Hepatocyte (in vitro differentiated cells): ENCODE measurements around the gene UHRF2. TPM values are rescaled to one million over a fixed set of nuclear protein-coding genes. Genes with fewer than 3 reads are reported as not detected.

Experiments used
- DNase-seq: peaks from one replicate; pipeline ENCODE4 v3.0.0-alpha.2; 2016; ENCODE audit warnings: low spot score
- H2AFZ ChIP-seq: fragments of 200-600 bp; sonication (generic); 2 replicates; pipeline ENCODE4 v1.6.0; 2016; ENCODE audit warnings: antibody characterized with exemption, mild to moderate bottlenecking
- H3K27ac ChIP-seq: fragments of 200-600 bp; sonication (generic); 2 replicates; pipeline ENCODE4 v1.5.1; 2016; ENCODE audit warnings: mild to moderate bottlenecking
- H3K27me3 ChIP-seq: fragments of 200-600 bp; sonication (generic); 2 replicates; pipeline ENCODE4 v1.6.1; 2016
- H3K36me3 ChIP-seq: fragments of 200-600 bp; sonication (generic); replicated peaks from 2 replicates; pipeline ENCODE4 v1.5.1; 2016; ENCODE audit warnings: low read depth; ENCODE audit not compliant: insufficient read depth
- H3K4me1 ChIP-seq: fragments of 200-600 bp; sonication (generic); 2 replicates; pipeline ENCODE4 v1.5.1; 2016; ENCODE audit warnings: mild to moderate bottlenecking, moderate library complexity; ENCODE audit not compliant: insufficient read depth
- H3K4me2 ChIP-seq: fragments of 200-600 bp; sonication (generic); 2 replicates; pipeline ENCODE4 v1.6.0; 2016
- H3K4me3 ChIP-seq: fragments of 200-600 bp; sonication (generic); 2 replicates; pipeline ENCODE4 v1.5.1; 2016; ENCODE audit warnings: mild to moderate bottlenecking
- H3K79me2 ChIP-seq: fragments of 200-600 bp; sonication (generic); 2 replicates; pipeline ENCODE4 v1.6.0; 2017; ENCODE audit warnings: mild to moderate bottlenecking
- H3K9me2 ChIP-seq: fragments of 200-600 bp; sonication (generic); replicated peaks from 2 replicates; pipeline ENCODE4 v1.6.0; 2017; ENCODE audit warnings: mild to moderate bottlenecking; ENCODE audit not compliant: insufficient read depth
- H3K9me3 ChIP-seq: fragments of 200-600 bp; sonication (generic); 2 replicates; pipeline ENCODE4 v1.5.1; 2016; ENCODE audit warnings: low read depth, mild to moderate bottlenecking
- H4K20me1 ChIP-seq: fragments of 200-600 bp; sonication (generic); 2 replicates; pipeline ENCODE4 v1.6.0; 2016; ENCODE audit warnings: mild to moderate bottlenecking; ENCODE audit not compliant: insufficient read depth, poor library complexity, severe bottlenecking
- CTCF ChIP-seq: fragments of 200-600 bp; sonication (generic); IDR thresholded peaks from 2 replicates; pipeline ENCODE4 v1.5.1; 2016; ENCODE audit warnings: antibody characterized with exemption, mild to moderate bottlenecking; ENCODE audit not compliant: poor library complexity
- EZH2 ChIP-seq: fragments of 200-600 bp; sonication (generic); IDR thresholded peaks from 2 replicates; pipeline ENCODE4 v1.6.1; 2016; ENCODE audit warnings: antibody characterized with exemption, mild to moderate bottlenecking, borderline replicate concordance
- EZH2phosphoT487 ChIP-seq: fragments of 200-600 bp; sonication (generic); IDR thresholded peaks from one replicate; pipeline ENCODE4 v1.6.1; 2018; ENCODE audit warnings: antibody characterized with exemption, mild to moderate bottlenecking, low read depth, moderate library complexity; ENCODE audit not compliant: unreplicated experiment, severe bottlenecking
- WGBS: methylation state at CpG from one replicate; pipeline ENCODE4 v1.1.6; 2016; ENCODE audit warnings: low lambda C conversion rate; ENCODE audit errors: missing lambda C conversion rate; 5-methylcytosine and 5-hydroxymethylcytosine counted together
- polyA plus RNA-seq: library from polyadenylated mRNA; unstranded; fragments of >200 nt; fragmentation: Nextera tagmentation; extraction: Ambion mirVana; gene quantifications from 2 replicates; pipeline ENCODE4 v1.2.1, GENCODE V29; 2016
- total RNA-seq: library from RNA; depleted of rRNA; stranded (reverse); fragments of >200 nt; gene quantifications from 2 replicates; pipeline ENCODE4 v1.2.3, GENCODE V29; 2014

Gene UHRF2
- total and polyA plus RNA-seq, 2 experiments from 2014 or later = 16.6 to 42.9 TPM

- under 1% methylated on average over 87 of the region's 92 CpGs for WGBS
- Histone ChIP-seq H3K27me3 (no peaks in the 10 kb centered on the region), H3K4me2 (peak overlapping the region; percentile 84), H3K79me2 (peaks cover 51% of the 10 kb centered on the region), H3K4me3 (peak overlapping the region; percentile 44), H3K27ac (peak overlapping the region; percentile 54), H3K9me3 (no peaks in the 10 kb centered on the region), H2AFZ (peak overlapping the region; percentile 73), H3K4me1 (peaks cover 11% of the 10 kb centered on the region), H3K36me3 (no peaks in the 10 kb centered on the region), H3K9me2 (no peaks in the 10 kb centered on the region), H4K20me1 (peaks cover 37% of the 10 kb centered on the region)
- peak; percentile 61 for DNase-seq
- no peak for TF ChIP-seq EZH2
- no peak for TF ChIP-seq EZH2phosphoT487
- no peak for TF ChIP-seq CTCF
Measured at GRCh38 chr9:6413365-6414246, 607 bp downstream of the UHRF2 start.

GRCh38 chr9:6414247-6414641 is 1.2 kb downstream of the UHRF2 start:
- Histone ChIP-seq H3K4me3 (peak overlapping the region; percentile 44), H3K79me2 (peaks cover 58% of the 10 kb centered on the region), H3K27me3 (no peaks in the 10 kb centered on the region), H3K4me1 (peaks cover 11% of the 10 kb centered on the region), H3K27ac (peak overlapping the region; percentile 54), H3K9me3 (no peaks in the 10 kb centered on the region), H3K9me2 (no peaks in the 10 kb centered on the region), H4K20me1 (peaks cover 43% of the 10 kb centered on the region), H2AFZ (peak overlapping the region; percentile 73), H3K4me2 (peak overlapping the region; percentile 84), H3K36me3 (no peaks in the 10 kb centered on the region)
- no peak for TF ChIP-seq CTCF
- TF ChIP-seq EZH2phosphoT487 = no peak
- no peak for TF ChIP-seq EZH2
- DNase-seq = peak; percentile 39
- WGBS = 0% methylated on average over 11 of the region's 11 CpGs

- TF ChIP-seq EZH2 (no peak), EZH2phosphoT487 (no peak), CTCF (no peak)
- Histone ChIP-seq H3K9me3 (no peaks in the 10 kb centered on the region), H3K9me2 (no peaks in the 10 kb centered on the region), H3K4me1 (peaks cover 11% of the 10 kb centered on the region), H3K27ac (no peak overlapping the region), H3K4me3 (peak overlapping the region; percentile 44), H3K4me2 (peak overlapping the region; percentile 84), H4K20me1 (peaks cover 52% of the 10 kb centered on the region), H3K27me3 (no peaks in the 10 kb centered on the region), H2AFZ (no peak overlapping the region), H3K36me3 (no peaks in the 10 kb centered on the region), H3K79me2 (peaks cover 68% of the 10 kb centered on the region)
- no peak for DNase-seq
- WGBS = 74% methylated on average over 5 of the region's 5 CpGs
Measured at GRCh38 chr9:6415266-6415665, 2.3 kb downstream of the UHRF2 start.
